Hepatocyte (in vitro differentiated cells): ENCODE results near the gene DCP2. TPM values are rescaled to one million over a fixed set of nuclear protein-coding genes. Genes with fewer than 3 reads are reported as not detected.

Experiments used
- DNase-seq: peaks from one replicate; pipeline ENCODE4 v3.0.0-alpha.2; 2016; ENCODE audit warnings: low spot score
- H2AFZ ChIP-seq: fragments of 200-600 bp; sonication (generic); 2 replicates; pipeline ENCODE4 v1.6.0; 2016; ENCODE audit warnings: antibody characterized with exemption, mild to moderate bottlenecking
- H3K27ac ChIP-seq: fragments of 200-600 bp; sonication (generic); 2 replicates; pipeline ENCODE4 v1.5.1; 2016; ENCODE audit warnings: mild to moderate bottlenecking
- H3K27me3 ChIP-seq: fragments of 200-600 bp; sonication (generic); 2 replicates; pipeline ENCODE4 v1.6.1; 2016
- H3K36me3 ChIP-seq: fragments of 200-600 bp; sonication (generic); replicated peaks from 2 replicates; pipeline ENCODE4 v1.5.1; 2016; ENCODE audit warnings: low read depth; ENCODE audit not compliant: insufficient read depth
- H3K4me1 ChIP-seq: fragments of 200-600 bp; sonication (generic); 2 replicates; pipeline ENCODE4 v1.5.1; 2016; ENCODE audit warnings: mild to moderate bottlenecking, moderate library complexity; ENCODE audit not compliant: insufficient read depth
- H3K4me2 ChIP-seq: fragments of 200-600 bp; sonication (generic); 2 replicates; pipeline ENCODE4 v1.6.0; 2016
- H3K4me3 ChIP-seq: fragments of 200-600 bp; sonication (generic); 2 replicates; pipeline ENCODE4 v1.5.1; 2016; ENCODE audit warnings: mild to moderate bottlenecking
- H3K79me2 ChIP-seq: fragments of 200-600 bp; sonication (generic); 2 replicates; pipeline ENCODE4 v1.6.0; 2017; ENCODE audit warnings: mild to moderate bottlenecking
- H3K9me2 ChIP-seq: fragments of 200-600 bp; sonication (generic); replicated peaks from 2 replicates; pipeline ENCODE4 v1.6.0; 2017; ENCODE audit warnings: mild to moderate bottlenecking; ENCODE audit not compliant: insufficient read depth
- H3K9me3 ChIP-seq: fragments of 200-600 bp; sonication (generic); 2 replicates; pipeline ENCODE4 v1.5.1; 2016; ENCODE audit warnings: low read depth, mild to moderate bottlenecking
- H4K20me1 ChIP-seq: fragments of 200-600 bp; sonication (generic); 2 replicates; pipeline ENCODE4 v1.6.0; 2016; ENCODE audit warnings: mild to moderate bottlenecking; ENCODE audit not compliant: insufficient read depth, poor library complexity, severe bottlenecking
- CTCF ChIP-seq: fragments of 200-600 bp; sonication (generic); IDR thresholded peaks from 2 replicates; pipeline ENCODE4 v1.5.1; 2016; ENCODE audit warnings: antibody characterized with exemption, mild to moderate bottlenecking; ENCODE audit not compliant: poor library complexity
- EZH2 ChIP-seq: fragments of 200-600 bp; sonication (generic); IDR thresholded peaks from 2 replicates; pipeline ENCODE4 v1.6.1; 2016; ENCODE audit warnings: antibody characterized with exemption, mild to moderate bottlenecking, borderline replicate concordance
- EZH2phosphoT487 ChIP-seq: fragments of 200-600 bp; sonication (generic); IDR thresholded peaks from one replicate; pipeline ENCODE4 v1.6.1; 2018; ENCODE audit warnings: antibody characterized with exemption, mild to moderate bottlenecking, low read depth, moderate library complexity; ENCODE audit not compliant: unreplicated experiment, severe bottlenecking
- WGBS: methylation state at CpG from one replicate; pipeline ENCODE4 v1.1.6; 2016; ENCODE audit warnings: low lambda C conversion rate; ENCODE audit errors: missing lambda C conversion rate; 5-methylcytosine and 5-hydroxymethylcytosine counted together
- polyA plus RNA-seq: library from polyadenylated mRNA; unstranded; fragments of >200 nt; fragmentation: Nextera tagmentation; extraction: Ambion mirVana; gene quantifications from 2 replicates; pipeline ENCODE4 v1.2.1, GENCODE V29; 2016
- total RNA-seq: library from RNA; depleted of rRNA; stranded (reverse); fragments of >200 nt; gene quantifications from 2 replicates; pipeline ENCODE4 v1.2.3, GENCODE V29; 2014

DCP2 gene
- total and polyA plus RNA-seq, 2 experiments from 2014 or later = 8.8 to 41.9 TPM

- TF ChIP-seq EZH2phosphoT487 (no peak), CTCF (no peak), EZH2 (no peak)
These were observed 43.5 kb upstream of the DCP2 start for GRCh38 chr5:112933105-112933504.

GRCh38 chr5:112933651-112934365 lies 42.8 kb upstream of the DCP2 start:
- Histone ChIP-seq H3K27me3 (no peaks in the 10 kb centered on the region), H3K27ac (no peak overlapping the region), H4K20me1 (no peaks in the 10 kb centered on the region), H3K9me2 (no peaks in the 10 kb centered on the region), H3K4me1 (no peaks in the 10 kb centered on the region), H3K36me3 (no peaks in the 10 kb centered on the region), H3K4me3 (no peak overlapping the region), H3K9me3 (no peaks in the 10 kb centered on the region), H2AFZ (no peak overlapping the region), H3K4me2 (no peak overlapping the region), H3K79me2 (no peaks in the 10 kb centered on the region)
- DNase-seq = no peak
- 67% methylated on average over 1 of the region's 1 CpG for WGBS
- TF ChIP-seq EZH2phosphoT487 (peak; percentile 40), CTCF (no peak)

More at GRCh38 chr5:112933105-112933504, 43.5 kb upstream of the DCP2 start:
- Histone ChIP-seq H3K79me2 (no peaks in the 10 kb centered on the region), H2AFZ (no peak overlapping the region), H3K27me3 (no peaks in the 10 kb centered on the region), H3K9me2 (no peaks in the 10 kb centered on the region), H3K4me2 (no peak overlapping the region), H3K4me1 (no peaks in the 10 kb centered on the region), H4K20me1 (no peaks in the 10 kb centered on the region), H3K4me3 (no peak overlapping the region), H3K27ac (no peak overlapping the region), H3K9me3 (no peaks in the 10 kb centered on the region), H3K36me3 (no peaks in the 10 kb centered on the region)
- WGBS = 87% methylated on average over 1 of the region's 1 CpG
- DNase-seq = no peak

GRCh38 chr5:112934366-112934663 lies 42.3 kb upstream of the DCP2 start:
- Histone ChIP-seq H3K9me2 (no peaks in the 10 kb centered on the region), H3K27me3 (no peaks in the 10 kb centered on the region), H3K79me2 (no peaks in the 10 kb centered on the region), H3K27ac (no peak overlapping the region), H4K20me1 (no peaks in the 10 kb centered on the region), H3K9me3 (no peaks in the 10 kb centered on the region), H3K4me2 (no peak overlapping the region), H3K36me3 (no peaks in the 10 kb centered on the region), H3K4me1 (no peaks in the 10 kb centered on the region), H3K4me3 (no peak overlapping the region), H2AFZ (no peak overlapping the region)
- TF ChIP-seq EZH2 (no peak), EZH2phosphoT487 (no peak), CTCF (no peak)
- no peak for DNase-seq

- TF ChIP-seq CTCF (no peak), EZH2phosphoT487 (no peak), EZH2 (no peak)
- Histone ChIP-seq H3K36me3 (no peaks in the 10 kb centered on the region), H2AFZ (no peak overlapping the region), H3K9me3 (no peaks in the 10 kb centered on the region), H3K4me3 (no peak overlapping the region), H3K27ac (no peak overlapping the region), H3K4me1 (no peaks in the 10 kb centered on the region), H3K79me2 (no peaks in the 10 kb centered on the region), H4K20me1 (no peaks in the 10 kb centered on the region), H3K4me2 (no peak overlapping the region), H3K27me3 (no peaks in the 10 kb centered on the region), H3K9me2 (no peaks in the 10 kb centered on the region)
- 95% methylated on average over 5 of the region's 5 CpGs for WGBS
- no peak for DNase-seq
These were observed 40.9 kb upstream of the DCP2 start for GRCh38 chr5:112935675-112936074.
